Renal cortex interstitium (tissue), 11 donors: ENCODE results near the gene TOX2. TPM values are rescaled to one million over a fixed set of nuclear protein-coding genes. Genes with fewer than 3 reads are reported as not detected.

Experiments used
- DNase-seq, 11 donors: peaks; one replicate each; pipeline ENCODE4 v3.0.0-alpha.2; 2013; ENCODE audit warnings: low read depth in 9 of 11, low spot score in 4 of 11; ENCODE audit errors: extremely low read depth in 1 of 11
- polyA plus RNA-seq, 3 donors: library from polyadenylated mRNA; unstranded; fragments of 120-200 nt; gene quantifications; one replicate each; pipeline ENCODE4 v1.2.1, GENCODE V29; 2013; ENCODE audit not compliant: insufficient read length in 3 of 3

TOX2 gene
- polyA plus RNA-seq, 3 donors: 2.7 to 4.7 (median 4.2) TPM

- no peak for DNase-seq
Measured at GRCh38 chr20:44075950-44076232, 161.2 kb downstream of the TOX2 start.

GRCh38 chr20:44079291-44079690 lies 164.6 kb downstream of the TOX2 start:
- no peak for DNase-seq

- no peak for DNase-seq
Measured at GRCh38 chr20:44080064-44080463, 165.4 kb downstream of the TOX2 start.

- peak in 10 of 11 donors; percentile 43 to 71 (median 52) for DNase-seq
Measured at GRCh38 chr20:44080646-44081267, 166.1 kb downstream of the TOX2 start.

- DNase-seq: no peak
Measured at GRCh38 chr20:44081476-44081875, 166.8 kb downstream of the TOX2 start.

GRCh38 chr20:44081888-44082287 lies 167.2 kb downstream of the TOX2 start:
- no peak for DNase-seq

- peak in 2 of 11 donors; percentile 12 to 31 for DNase-seq
Measured at GRCh38 chr20:44083220-44083933, 168.7 kb downstream of the TOX2 start.

GRCh38 chr20:44084439-44084838 lies 169.8 kb downstream of the TOX2 start:
- no peak for DNase-seq

GRCh38 chr20:44084891-44085290 lies 170.2 kb downstream of the TOX2 start:
- no peak for DNase-seq

GRCh38 chr20:44085616-44086434 lies 171.2 kb downstream of the TOX2 start:
- no peak for DNase-seq

- no peak for DNase-seq
Measured at GRCh38 chr20:44087051-44087856, 172.6 kb downstream of the TOX2 start.

- no peak for DNase-seq
Measured at GRCh38 chr20:44087857-44088120, 173.1 kb downstream of the TOX2 start.

GRCh38 chr20:44089987-44090674 lies 175.5 kb downstream of the TOX2 start:
- no peak for DNase-seq

- DNase-seq: no peak
Measured at GRCh38 chr20:44091026-44091425, 176.4 kb downstream of the TOX2 start.

- no peak for DNase-seq
Measured at GRCh38 chr20:44092551-44093248, 178.0 kb downstream of the TOX2 start.

GRCh38 chr20:44093249-44093582 lies 178.6 kb downstream of the TOX2 start:
- DNase-seq: no peak

- DNase-seq: no peak
Measured at GRCh38 chr20:44095831-44096230, 181.2 kb downstream of the TOX2 start.

- DNase-seq: no peak
Measured at GRCh38 chr20:44097521-44098255, 183.0 kb downstream of the TOX2 start.
